Stomach smooth muscle (tissue), 2 donors: Measurements from ENCODE around the gene MRPL2.

Source experiments
- H3K27ac ChIP-seq: one replicate; pipeline ENCODE4 v1.7.0; 2013; ENCODE audit warnings: mild to moderate bottlenecking, low read length, inconsistent platforms
- H3K27me3 ChIP-seq, 2 donors: one replicate each; pipeline ENCODE4 v1.7.0; 2013; ENCODE audit warnings: low read length in 2 of 2; ENCODE audit not compliant: insufficient read depth in 2 of 2, control insufficient read depth in 1 of 2
- H3K36me3 ChIP-seq, 2 donors: one replicate each; pipeline ENCODE4 v1.7.0; 2013; ENCODE audit warnings: low read length in 2 of 2; ENCODE audit not compliant: control insufficient read depth in 2 of 2, insufficient read depth in 2 of 2
- H3K4me1 ChIP-seq: one replicate; pipeline ENCODE4 v1.7.0; 2013; ENCODE audit warnings: low read length; ENCODE audit not compliant: control insufficient read depth, insufficient read depth
- H3K4me3 ChIP-seq, 2 donors: one replicate each; pipeline ENCODE4 v1.7.0; 2013; ENCODE audit warnings: low read length in 2 of 2
- H3K9ac ChIP-seq, 2 donors: one replicate each; pipeline ENCODE4 v1.7.0; 2013; ENCODE audit warnings: low read length in 2 of 2, mild to moderate bottlenecking in 1 of 2
- H3K9me3 ChIP-seq, 2 donors: one replicate each; pipeline ENCODE4 v1.7.0; 2013; ENCODE audit warnings: low read length in 2 of 2; ENCODE audit not compliant: control insufficient read depth in 2 of 2
- donor health status: healthy.
- donor health status: Pancreatic carcinoma.

The MRPL2 gene

DNA sequence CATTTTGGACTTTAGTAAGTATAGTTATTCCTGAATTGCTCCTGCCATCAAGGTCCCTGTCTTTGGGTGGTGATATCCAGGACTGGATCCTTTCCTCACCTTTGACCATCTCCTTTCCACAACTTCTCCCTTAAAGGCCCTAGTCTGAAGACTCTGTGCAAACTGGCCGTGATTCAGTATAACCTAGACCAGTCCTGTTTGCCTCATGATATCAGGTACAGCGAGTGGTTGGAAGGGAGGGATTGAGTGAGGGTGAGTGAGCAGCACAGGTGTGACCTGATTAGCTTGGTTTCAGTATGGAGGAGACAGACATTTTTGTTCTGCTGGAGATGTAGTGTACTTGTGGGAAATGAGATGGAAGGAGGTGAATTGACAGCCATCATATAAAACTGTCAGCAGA lies 40.1 kb downstream of the MRPL2 start:
- peaks cover 49% of the 10 kb centered on the region for H3K4me1 ChIP-seq
- H3K4me3 ChIP-seq: no peak overlapping the region
- no peaks in the 10 kb centered on the region for H3K9me3 ChIP-seq
- no peaks in the 10 kb centered on the region for H3K27me3 ChIP-seq
- H3K9ac ChIP-seq: no peak overlapping the region
- peaks cover 13 to 24% of the 10 kb centered on the region in 2 donors for H3K36me3 ChIP-seq
- H3K27ac ChIP-seq: no peak overlapping the region

DNA sequence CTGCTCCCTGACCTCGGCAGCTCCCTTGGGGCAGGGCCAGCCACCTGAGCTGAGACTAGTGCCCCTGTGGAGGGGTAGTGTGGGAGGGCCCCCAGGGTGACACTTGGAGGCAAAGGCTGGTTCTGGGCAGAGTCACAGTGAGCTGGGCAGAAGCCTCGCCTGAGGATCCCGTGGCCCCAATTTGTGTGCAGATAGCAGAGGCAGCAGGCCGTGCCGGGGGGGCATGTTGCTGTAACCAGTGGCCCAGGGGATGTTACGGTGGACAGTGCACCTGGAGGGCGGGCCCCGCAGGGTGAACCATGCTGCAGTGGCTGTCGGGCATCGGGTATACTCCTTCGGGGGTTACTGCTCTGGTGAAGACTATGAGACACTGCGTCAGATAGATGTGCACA lies 42.3 kb downstream of the MRPL2 start:
- no peaks in the 10 kb centered on the region for H3K27me3 ChIP-seq
- peak overlapping the region in 1 of 2 donors; percentile 61 for H3K9ac ChIP-seq
- H3K27ac ChIP-seq: peak overlapping the region; percentile 69
- H3K4me3 ChIP-seq: peak overlapping the region in 1 of 2 donors; percentile 58
- no peaks in the 10 kb centered on the region for H3K9me3 ChIP-seq
- H3K36me3 ChIP-seq: peaks cover 17 to 28% of the 10 kb centered on the region in 2 donors
- peaks cover 64% of the 10 kb centered on the region for H3K4me1 ChIP-seq

DNA sequence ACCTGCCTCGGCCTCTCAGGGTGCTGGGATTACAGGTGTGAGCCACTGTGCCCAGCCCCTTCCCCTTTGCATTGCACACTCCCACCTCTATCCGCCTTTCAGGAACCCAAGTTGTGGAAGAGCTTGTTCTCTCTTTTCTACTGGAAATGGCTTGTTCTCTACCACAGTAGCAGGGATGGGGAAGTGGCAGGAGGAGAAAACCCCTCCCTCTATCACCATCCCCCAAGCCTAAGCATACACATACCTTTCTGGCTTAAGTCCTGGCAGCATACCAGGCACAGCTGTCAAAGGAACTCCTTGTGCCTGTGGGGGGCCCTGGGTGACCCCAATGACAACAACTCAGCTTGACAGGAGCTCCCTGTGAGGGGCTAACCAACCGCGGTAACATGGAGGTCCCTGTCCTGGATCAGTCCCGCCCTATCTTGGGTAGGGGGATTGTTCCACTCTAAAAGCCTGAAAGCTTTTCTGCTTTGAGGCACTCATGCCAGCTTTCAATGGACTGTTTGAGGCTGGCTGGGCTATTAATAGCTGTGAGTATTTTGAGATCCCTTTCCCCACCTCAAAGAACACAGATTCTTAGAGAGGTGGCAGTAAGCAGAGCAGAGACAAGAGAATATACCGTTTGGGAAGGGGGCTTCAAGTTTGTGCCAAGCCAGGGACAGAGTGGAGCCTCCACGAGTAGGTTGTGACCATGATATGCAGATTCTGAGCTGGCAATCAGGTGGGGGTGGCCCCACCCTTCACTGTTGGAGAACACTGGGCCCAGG lies 42.9 kb downstream of the MRPL2 start:
- Histone ChIP-seq H3K27ac (peak overlapping the region; percentile 69), H3K4me1 (peaks cover 64% of the 10 kb centered on the region), H3K36me3 (peaks cover 20 to 32% of the 10 kb centered on the region in 2 donors), H3K4me3 (peak overlapping the region; percentile 33 to 58), H3K9ac (peak overlapping the region; percentile 29 to 61), H3K9me3 (no peaks in the 10 kb centered on the region), H3K27me3 (no peaks in the 10 kb centered on the region)

GRCh38 chr6:43014434-43014909 lies 44.8 kb downstream of the MRPL2 start:
- Histone ChIP-seq H3K9ac (peak overlapping the region; percentile 31 to 75), H3K27me3 (no peaks in the 10 kb centered on the region), H3K27ac (peak overlapping the region; percentile 41), H3K36me3 (peaks cover 35 to 42% of the 10 kb centered on the region in 2 donors), H3K4me1 (peaks cover 55% of the 10 kb centered on the region), H3K9me3 (no peaks in the 10 kb centered on the region), H3K4me3 (peak overlapping the region; percentile 81 to 91)

DNA sequence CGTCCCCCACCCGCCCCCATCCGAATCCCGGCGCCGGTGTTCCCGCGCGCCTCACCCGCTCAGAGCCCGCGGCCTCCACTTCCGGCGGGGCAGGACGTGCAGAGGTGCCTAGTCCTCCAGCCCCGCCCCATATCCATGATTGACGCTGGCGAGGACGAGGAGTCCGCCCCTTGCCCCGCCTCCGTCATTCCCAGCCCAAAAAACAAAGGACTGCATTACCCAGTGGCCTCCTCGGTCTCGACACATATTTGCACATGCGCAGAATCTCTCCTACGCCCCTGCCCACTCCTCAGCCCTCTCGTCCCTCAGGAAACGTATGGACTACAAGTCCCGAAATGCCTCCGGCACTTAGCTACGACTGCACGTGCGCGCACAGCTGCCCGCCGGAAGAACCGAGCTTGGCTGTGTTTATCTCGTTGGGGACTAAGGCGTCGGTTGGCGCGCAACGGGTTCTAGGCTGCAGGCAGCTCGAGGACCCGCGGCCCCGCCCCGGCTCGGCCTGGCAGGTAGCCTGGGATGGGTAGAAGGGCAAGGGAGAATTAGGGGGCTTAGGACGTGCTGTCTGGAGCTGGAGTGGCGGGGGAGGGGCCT lies 45.3 kb downstream of the MRPL2 start, which contains the start of the genes KLHDC3 and MEA1:
TSS of gene KLHDC3 (plus strand) at position 407 of the 591 bp plus-strand sequence. CDS start 2,944 bp downstream, outside the sequence.
TSS of gene MEA1 (minus strand) at position 104 of the 591 bp plus-strand sequence. CDS start 133 bp downstream, outside the sequence.
- Histone ChIP-seq H3K4me1 (peaks cover 55% of the 10 kb centered on the region), H3K4me3 (peak within 1 kb of the TSS; percentile 81 to 91), H3K36me3 (peaks cover 36 to 43% of the 10 kb centered on the region in 2 donors), H3K9me3 (no peaks in the 10 kb centered on the region), H3K9ac (peak within 1 kb of the TSS; percentile 82 to 84), H3K27me3 (no peaks in the 10 kb centered on the region), H3K27ac (peak within 1 kb of the TSS; percentile 41)

DNA sequence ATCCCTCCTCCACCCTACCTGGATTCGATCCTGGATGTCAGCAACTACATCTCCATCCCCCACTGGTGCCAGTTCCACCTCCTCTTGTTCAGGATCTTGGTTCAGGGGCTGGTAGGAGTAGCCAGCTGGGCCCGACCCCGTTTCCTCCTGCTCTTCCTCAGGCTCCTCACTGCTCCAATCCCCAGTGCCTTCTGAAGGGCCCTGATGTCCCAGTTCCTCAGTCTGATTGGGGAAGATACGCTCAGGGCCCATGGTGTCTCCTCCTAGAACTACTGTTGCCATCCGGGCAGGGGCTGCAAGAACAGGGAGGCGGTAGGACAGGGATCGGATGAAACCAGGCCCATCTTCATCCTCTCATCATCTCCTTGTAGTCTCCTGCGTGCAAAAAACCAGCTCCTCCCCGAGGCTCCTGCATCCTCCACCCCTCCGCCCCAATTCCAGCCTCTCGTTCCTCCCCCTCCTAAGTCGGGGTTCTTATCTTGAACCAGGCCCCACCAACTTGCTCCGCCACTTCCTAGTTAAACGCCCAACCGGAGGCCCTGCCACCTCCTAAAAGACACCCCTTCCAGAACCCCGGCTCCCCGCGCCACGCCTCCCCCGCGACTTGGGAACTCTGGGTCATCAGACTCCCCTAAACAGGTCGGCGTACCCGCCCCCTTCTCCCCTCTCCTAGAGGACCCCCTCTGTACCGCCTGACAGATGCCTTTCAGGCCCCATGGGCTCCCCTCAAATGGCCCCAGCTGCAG lies 46.0 kb downstream of the MRPL2 start:
- Histone ChIP-seq H3K9ac (peak overlapping the region; percentile 82 to 84), H3K4me1 (peaks cover 52% of the 10 kb centered on the region), H3K27ac (peak overlapping the region; percentile 37), H3K36me3 (peaks cover 37 to 43% of the 10 kb centered on the region in 2 donors), H3K27me3 (no peaks in the 10 kb centered on the region), H3K9me3 (no peaks in the 10 kb centered on the region), H3K4me3 (peak overlapping the region; percentile 78 to 91)

- Histone ChIP-seq H3K36me3 (peaks cover 42 to 43% of the 10 kb centered on the region in 2 donors), H3K4me3 (peak overlapping the region in 1 of 2 donors; percentile 8), H3K27me3 (no peaks in the 10 kb centered on the region), H3K4me1 (peaks cover 45% of the 10 kb centered on the region), H3K27ac (no peak overlapping the region), H3K9me3 (no peaks in the 10 kb centered on the region), H3K9ac (peak overlapping the region; percentile 82 to 84)
Measured at GRCh38 chr6:43012364-43012763, 46.9 kb downstream of the MRPL2 start.

DNA sequence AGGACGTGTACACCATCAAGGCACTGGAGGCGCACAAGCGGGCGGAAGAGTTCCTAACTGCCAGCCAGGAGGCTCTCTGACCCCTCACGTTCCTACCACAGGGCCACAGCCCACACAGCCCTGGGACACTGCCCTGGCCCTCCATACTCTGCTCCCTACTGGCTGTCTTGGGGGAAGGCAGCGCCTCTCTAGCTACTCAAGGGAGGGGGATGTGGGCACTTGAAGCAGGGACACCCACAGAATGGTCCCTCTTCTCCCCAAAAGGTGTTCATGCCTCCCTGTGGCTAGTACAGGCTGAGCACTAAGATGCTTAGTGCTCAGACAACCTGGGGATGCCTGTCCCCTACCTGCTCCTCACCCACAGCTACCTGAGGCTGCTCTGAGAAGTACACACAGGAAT lies 48.0 kb downstream of the MRPL2 start:
- H3K27me3 ChIP-seq: no peaks in the 10 kb centered on the region
- H3K4me1 ChIP-seq: peaks cover 33% of the 10 kb centered on the region
- H3K9me3 ChIP-seq: no peaks in the 10 kb centered on the region
- H3K36me3 ChIP-seq: peaks cover 48 to 50% of the 10 kb centered on the region in 2 donors
- no peak overlapping the region for H3K27ac ChIP-seq
- peak overlapping the region in 1 of 2 donors; percentile 29 for H3K9ac ChIP-seq
- H3K4me3 ChIP-seq: no peak overlapping the region

- Histone ChIP-seq H3K9me3 (no peaks in the 10 kb centered on the region), H3K4me3 (no peak overlapping the region), H3K27me3 (no peaks in the 10 kb centered on the region), H3K4me1 (peaks cover 15% of the 10 kb centered on the region), H3K36me3 (peaks cover 53% of the 10 kb centered on the region in 2 donors), H3K9ac (no peak overlapping the region), H3K27ac (no peak overlapping the region)
Measured at GRCh38 chr6:43009124-43009523, 50.1 kb downstream of the MRPL2 start.

GRCh38 chr6:43007126-43007525 lies 52.1 kb downstream of the MRPL2 start:
- Histone ChIP-seq H3K36me3 (peaks cover 50% of the 10 kb centered on the region in 2 donors), H3K27ac (no peak overlapping the region), H3K4me3 (no peak overlapping the region), H3K4me1 (peaks cover under 1% of the 10 kb centered on the region), H3K9ac (no peak overlapping the region), H3K27me3 (no peaks in the 10 kb centered on the region), H3K9me3 (no peaks in the 10 kb centered on the region)
